HG02840 (cell line): ENCODE measurements around the gene TBRG1.
A peak's percentile ranks its signal among the peaks of the same experiment; 100 is the strongest.
"Not testable (repeated sequence)": the region's sequence is repeated elsewhere in the genome, so short reads cannot be mapped to it uniquely, and the experiment has no call there.

Experiments used
- ATAC-seq: cut with Tn5 transposase; IDR thresholded peaks from one replicate; pipeline ENCODE4 v1.9.1; 2021; ENCODE audit warnings: mild to moderate bottlenecking, moderate library complexity, moderate number of reproducible peaks; ENCODE audit not compliant: unreplicated experiment, low FRiP score

Gene TBRG1

DNA sequence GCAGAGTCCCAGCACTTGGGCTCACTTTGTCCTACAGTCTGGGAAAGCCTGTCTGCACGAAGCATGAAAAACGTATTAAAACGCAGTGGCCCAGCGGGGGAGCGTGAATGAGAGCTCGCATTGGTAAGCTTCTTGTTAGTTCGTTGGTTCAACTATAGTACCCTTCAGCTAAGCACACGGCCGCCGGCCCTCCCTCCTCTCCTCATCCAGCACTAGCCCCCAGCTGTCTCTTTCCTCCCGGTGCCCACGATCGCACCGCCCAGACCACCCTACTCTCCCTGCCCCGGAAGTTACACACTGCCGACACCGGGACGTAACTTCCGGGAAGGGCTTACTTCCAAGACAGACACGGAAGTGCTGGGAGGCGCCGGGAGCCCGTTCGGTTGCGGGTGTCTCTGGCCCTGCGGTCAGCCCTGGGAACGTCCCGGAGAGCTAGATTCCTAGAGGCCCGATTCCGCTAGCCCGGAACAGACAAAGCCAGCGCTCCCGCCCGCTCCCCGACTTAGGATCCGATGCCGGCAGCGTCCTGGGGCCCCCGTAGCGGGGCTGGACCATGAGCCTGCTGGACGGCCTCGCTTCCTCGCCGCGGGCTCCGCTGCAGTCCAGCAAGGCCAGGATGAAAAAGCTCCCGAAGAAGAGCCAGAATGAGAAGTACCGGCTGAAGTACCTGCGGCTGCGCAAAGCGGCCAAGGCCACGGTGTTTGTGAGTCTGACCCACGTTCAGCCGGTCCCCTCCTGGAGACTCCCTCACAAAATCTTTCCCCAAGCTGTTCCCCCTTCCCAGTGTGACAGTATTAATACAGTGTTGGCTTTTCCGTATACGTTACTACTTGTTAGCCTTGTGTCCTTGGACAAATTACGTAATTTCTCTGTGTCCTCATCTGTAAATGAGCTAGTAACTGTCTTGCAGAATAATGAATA lies at the start of gene TBRG1:
TSS of gene TBRG1 (plus strand) at position 334 of the 921 bp plus-strand sequence. CDS start at position 554, 220 bp downstream.
- ATAC-seq: peak; percentile 99

DNA sequence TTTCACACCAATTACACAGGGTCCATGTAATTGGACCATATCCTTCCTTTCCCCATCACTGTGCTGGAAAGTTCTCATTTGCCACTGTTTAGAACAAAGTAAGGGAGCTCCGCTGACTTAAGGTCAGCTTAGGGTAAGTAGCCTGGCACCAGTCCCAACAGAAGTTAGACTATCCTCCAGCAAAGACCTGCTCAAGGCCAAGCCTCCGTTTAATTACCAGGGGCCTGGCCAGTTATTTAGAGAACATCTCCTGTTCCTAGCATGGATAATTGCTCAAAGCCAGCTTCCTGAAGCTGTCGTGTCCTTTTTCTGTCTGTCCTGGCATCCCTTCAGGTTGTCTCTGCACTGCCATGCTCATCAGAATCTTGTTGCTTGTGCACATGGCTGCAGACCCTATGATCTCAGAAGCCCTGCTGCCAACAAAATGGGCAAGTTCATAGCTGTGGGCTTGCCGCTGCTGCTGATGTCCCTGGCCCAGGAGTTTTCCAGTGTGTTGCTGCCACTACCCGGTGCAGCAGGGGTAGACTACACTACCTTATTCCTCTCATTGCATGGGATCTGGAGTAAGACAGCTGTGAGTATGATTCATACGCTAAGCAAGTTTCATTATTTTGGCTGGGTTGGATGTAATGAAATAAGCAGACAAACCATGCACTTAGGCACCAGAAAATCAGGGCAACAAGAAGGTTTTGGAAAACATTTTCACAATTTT lies 44.8 kb upstream of the TBRG1 start:
- ATAC-seq: no peak

DNA sequence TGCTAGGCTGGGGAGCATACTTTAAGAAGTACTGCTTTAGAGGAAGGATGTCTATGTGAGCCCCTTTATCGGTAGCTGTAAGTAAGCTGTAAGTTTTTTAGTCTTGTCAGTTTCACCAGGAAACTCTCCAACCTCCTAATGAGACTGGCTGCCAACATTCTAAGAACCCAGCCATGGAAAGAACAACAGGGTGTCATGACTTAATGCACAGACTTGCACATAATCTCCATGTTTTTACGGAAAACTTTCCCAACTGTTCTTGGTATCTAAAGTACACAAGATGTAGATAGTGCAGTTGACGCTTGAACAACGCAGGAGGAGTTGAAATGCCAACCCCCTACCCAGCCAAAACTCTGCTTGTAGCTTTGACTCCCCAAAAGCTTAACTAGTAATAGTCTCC lies 43.9 kb upstream of the TBRG1 start:
- no peak for ATAC-seq

DNA sequence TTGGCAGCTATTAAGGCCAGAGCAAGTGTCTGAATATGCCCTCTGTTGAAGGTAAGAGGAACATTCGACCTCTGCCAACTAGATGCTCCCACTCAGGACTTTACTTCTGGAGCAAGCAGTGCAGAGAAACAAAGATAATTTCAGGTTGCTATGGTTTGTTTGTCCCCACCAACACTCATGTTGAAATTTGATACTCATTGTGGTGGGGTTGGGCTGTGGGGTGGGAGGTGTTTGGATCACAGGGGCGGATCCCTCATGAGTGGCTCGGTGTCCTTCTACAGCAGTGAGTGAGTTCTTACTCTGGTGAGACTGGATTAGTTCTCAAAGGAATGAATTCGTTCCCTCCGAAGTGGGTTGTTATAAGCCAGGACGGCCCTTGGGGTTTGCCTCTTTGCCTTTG lies 40.8 kb upstream of the TBRG1 start:
- ATAC-seq: no peak

GRCh38 chr11:124582565-124582964 lies 40.1 kb upstream of the TBRG1 start:
- no peak for ATAC-seq

GRCh38 chr11:124583781-124584180 lies 38.9 kb upstream of the TBRG1 start:
- no peak for ATAC-seq

GRCh38 chr11:124584681-124585372 lies 37.8 kb upstream of the TBRG1 start:
- ATAC-seq: no peak

- ATAC-seq: no peak
These were observed 36.3 kb upstream of the TBRG1 start for GRCh38 chr11:124586238-124586860.

DNA sequence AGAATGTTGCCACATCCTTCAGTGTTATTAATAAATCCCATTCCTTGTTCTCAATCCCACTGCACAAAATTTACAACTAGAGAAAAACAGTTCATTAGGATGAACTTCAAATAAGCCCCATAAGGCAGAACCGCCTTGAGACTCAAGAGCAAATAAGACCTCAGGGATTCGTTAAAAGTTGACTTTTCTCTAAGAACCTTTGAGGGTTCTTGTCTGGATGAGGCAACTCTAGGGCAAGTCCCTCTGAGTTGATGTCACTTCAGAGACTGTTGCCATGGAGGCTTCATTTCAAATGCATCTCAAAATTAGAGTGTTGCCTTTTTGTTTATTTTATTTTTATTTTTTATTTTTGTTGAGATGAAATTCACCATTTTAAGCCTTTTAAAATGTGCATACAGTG lies 31.2 kb upstream of the TBRG1 start:
- no peak for ATAC-seq

DNA sequence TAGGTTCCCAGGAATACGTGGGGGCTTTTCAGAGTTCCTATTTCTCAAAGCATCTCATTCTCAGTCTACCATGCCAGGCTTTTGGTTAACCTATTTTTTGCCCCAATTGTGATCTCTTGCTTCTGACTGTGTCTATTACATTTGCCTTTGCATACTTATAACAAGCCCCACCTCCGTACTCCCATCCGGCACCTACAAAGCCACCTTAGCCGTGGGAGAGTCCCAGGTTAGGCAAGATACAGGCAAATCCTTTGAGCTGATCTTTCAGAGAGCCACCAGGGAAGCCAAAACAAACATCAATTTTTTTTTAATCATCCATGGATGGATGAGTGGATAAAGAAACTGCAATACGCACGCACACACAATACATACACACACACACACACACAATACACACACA lies 30.0 kb upstream of the TBRG1 start:
- no peak for ATAC-seq

DNA sequence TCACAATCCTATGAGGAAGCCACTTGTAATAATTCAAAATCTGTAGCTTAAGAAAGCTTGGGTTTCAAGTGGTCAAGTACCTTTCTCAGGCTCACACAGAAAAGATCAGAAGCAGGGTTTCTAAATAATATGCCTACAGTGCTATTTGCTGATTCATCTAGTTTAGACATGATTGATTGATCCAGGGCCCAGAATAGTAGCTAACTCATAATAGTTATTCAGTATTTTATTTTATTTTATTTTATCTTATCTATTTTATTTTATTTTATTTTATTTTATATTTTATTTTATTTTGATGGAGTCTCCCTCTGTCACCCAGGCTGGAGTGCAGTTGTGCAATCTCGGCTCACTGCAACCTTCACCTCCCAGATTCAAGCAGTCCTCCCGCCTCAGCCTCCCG lies 27.4 kb upstream of the TBRG1 start:
- no peak for ATAC-seq

GRCh38 chr11:124597626-124598025 lies 25.0 kb upstream of the TBRG1 start:
- no peak for ATAC-seq

DNA sequence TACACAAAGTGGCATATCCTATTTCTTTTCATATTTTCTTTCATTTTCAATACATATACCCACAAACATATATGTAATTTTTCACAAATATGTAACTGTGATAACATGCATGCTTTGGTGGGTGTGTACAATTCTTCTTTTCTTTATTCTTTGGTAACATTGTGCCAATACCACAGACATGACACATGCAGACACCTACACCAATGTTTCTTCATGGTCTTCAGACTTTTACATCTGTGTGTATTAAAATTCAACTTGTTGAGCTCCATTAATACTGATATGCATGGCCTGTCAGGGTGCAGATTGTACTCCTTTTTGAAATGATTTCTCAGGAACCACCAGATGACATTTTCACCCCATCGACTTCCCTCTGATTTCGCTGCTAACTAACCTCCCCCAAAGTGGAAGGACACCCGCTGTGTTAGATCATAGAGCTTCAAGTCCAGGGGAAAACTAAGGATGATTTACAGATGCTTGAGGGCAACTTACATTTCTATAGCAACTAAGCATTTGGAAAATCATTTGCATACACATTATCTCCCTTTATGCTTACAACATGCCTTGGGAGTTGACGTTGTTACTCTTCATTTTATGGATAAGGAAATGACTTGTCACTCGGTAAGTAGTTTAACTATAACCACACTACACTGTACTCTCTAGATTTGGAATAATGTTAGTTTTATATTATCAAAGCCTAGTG lies 21.9 kb upstream of the TBRG1 start:
- no peak for ATAC-seq

GRCh38 chr11:124602193-124602592 lies 20.5 kb upstream of the TBRG1 start:
- ATAC-seq: no peak

- not testable (repeated sequence) for ATAC-seq
These were observed 19.9 kb upstream of the TBRG1 start for GRCh38 chr11:124602723-124603122.

GRCh38 chr11:124605719-124606118 lies 16.9 kb upstream of the TBRG1 start:
- no peak for ATAC-seq

GRCh38 chr11:124608147-124608546 lies 14.5 kb upstream of the TBRG1 start:
- ATAC-seq: no peak

DNA sequence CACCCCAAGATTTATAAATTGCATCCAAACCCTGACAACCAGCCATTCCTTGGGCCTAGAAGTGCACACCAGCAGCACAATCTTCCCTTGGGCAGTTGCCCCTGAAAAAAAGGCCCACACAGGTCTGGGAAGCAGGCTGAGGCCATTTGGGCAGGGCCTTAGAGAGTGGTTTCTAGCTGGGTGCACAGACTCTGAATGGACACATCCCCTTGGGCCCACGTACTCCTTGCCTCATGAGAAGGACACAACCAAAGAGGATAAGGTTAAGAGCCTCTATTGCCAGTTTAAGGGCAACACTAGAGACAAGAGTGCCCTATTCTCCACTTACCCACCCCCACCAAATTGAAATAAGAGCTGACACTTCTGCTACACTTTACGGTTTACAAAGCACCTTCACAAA lies 12.4 kb upstream of the TBRG1 start:
- no peak for ATAC-seq

DNA sequence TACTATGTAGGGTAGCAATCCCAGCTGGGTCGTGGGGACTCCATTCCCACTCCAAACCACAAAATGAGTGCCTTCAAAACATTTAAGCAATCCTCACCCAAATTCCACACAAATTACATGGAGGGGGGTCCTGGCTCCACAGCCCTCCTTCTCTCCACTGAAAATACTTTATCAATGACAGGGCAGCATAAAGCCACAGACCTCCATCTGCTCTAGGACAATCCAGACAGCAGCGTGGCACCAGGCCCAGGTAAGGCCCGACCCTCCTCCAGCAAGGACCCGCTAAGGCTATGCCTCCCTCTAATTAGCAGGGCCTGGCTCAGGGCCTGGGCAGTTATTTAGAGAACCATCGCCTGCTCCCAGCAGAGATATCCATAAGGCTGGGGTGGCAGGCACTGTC lies 11.6 kb upstream of the TBRG1 start, which contains the start of gene PANX3:
TSS of gene PANX3 (plus strand) at position 365 of the 400 bp plus-strand sequence. CDS start 129 bp downstream, outside the sequence.
- ATAC-seq: no peak

DNA sequence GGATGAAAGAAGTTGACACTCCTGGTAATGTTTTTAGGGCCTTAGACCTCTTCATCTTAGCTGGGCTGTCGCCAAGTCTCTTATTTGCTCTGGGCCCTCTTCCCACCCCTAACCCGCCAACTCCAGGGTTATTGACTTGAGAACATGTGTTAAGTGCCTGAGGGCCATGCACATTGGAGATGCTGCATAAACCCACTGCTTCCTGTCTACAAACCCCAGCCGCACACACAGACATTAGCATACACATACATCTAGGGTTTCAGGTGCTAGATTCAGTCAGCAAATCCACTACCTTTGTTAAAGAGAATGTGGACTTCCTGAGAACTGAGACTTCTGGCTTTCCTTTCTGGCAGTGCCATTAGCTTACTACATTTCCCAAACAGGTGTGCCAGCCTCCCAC lies 10.6 kb upstream of the TBRG1 start:
- ATAC-seq: no peak
